Activated CD4-positive, CD25-positive, alpha-beta regulatory T cell treated with anti-CD3 and anti-CD28 coated beads, Interleukin-2, amount 50 U/mL, for 16 hours (primary cell): ENCODE results near the gene PLPP3.

Source experiments
- DNase-seq: peaks from one replicate; pipeline ENCODE4 v3.0.0-alpha.2; 2020; ENCODE audit warnings: low read depth, low spot score

PLPP3 gene

GRCh38 chr1:56576880-56577405 lies 2.4 kb downstream of the PLPP3 start:
- no peak for DNase-seq

GRCh38 chr1:56575865-56576264 lies 3.5 kb downstream of the PLPP3 start:
- no peak for DNase-seq

DNA sequence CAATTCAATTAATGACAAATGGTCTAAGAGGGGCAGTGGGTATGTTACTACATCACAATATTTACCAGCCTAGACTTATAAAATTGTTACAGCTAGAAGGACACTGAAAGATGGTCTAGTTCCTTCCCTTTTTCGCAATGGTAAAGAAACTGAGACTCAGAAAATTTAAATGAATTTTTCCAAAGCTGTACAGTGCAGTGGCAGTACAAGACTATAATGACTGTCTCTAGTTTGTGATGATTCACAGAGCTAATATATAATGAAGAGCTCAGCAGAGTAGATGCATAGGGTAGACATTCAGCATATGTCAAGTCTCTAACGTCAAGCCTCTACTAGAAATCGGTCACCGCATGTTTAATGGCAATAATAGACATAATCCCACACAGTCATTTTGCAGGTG lies 4.6 kb downstream of the PLPP3 start:
- DNase-seq = no peak

- no peak for DNase-seq
Measured at GRCh38 chr1:56573311-56573710, 6.1 kb downstream of the PLPP3 start.

DNA sequence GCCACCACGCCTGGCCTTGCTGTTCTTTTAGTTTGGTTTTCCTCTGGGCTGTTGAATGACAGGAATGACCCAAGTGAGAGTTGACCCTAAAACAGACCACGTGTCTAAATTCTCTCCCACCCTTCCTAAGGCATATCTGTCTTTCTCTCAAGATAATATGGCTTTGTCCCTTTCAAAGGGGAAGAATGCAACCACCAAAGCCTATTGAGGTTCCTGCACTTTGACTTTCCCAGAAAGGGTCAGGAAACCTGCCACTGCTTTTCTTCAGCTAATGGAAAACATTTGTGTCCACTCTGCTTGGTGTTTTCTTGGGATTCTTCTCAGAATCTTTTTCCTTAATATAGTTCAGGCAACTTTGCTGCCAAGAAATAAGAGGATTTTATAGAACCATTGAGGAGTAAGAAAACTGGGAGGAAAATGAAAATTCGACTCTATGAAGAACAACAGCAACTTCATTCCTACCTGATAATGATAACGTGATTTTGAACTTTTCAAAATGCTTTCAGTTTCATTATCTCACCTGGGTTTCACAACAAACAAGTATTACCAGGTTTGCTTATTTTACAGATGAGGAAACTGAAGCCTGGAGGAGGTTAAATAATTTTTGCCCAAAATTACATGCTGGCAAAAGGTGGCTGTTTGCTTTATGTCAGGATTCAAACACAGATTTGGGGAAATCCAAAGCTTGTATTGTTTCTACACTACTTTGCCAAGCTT lies 6.9 kb downstream of the PLPP3 start:
- no peak for DNase-seq

DNA sequence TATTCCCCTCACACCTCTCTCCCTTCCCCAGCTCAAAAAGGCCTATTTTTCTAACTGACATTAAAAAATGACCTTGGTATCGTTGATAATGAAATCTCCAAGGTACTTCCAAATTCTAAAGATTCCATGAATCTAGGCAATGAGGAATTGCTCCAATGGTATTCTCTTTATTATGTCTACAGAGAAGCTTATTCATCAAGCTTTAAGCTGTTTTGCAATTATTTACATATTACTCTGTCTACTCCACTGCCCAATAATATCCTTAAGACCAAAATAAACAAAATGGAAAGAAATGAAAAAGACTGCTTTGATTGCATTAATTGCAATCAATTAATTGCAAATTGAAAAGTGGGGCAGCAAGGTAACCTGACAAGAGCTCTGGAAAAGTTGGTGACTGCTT lies 7.9 kb downstream of the PLPP3 start:
- no peak for DNase-seq

DNA sequence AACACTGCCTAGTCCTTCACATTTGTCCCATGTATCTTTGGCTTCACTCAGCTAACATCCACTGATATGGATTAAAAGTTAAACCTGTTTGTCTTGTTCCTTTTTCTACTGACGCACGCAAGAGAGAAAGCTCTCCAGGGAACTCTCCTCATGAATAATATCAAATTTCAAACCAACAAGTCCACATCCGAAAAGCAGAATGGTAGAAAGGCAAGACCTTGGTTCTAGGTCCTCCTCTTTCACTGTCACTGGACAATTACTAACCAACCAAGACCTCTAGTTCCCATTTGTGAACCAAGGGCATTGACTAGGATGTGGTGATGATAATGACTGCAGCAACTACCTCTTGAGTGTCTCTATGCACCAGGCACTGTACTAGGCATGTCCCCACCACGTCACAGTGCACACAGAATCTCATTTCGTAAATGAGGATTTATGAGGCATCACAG lies 8.4 kb downstream of the PLPP3 start:
- no peak for DNase-seq

- DNase-seq = no peak
Measured at GRCh38 chr1:56569661-56570060, 9.7 kb downstream of the PLPP3 start.

DNA sequence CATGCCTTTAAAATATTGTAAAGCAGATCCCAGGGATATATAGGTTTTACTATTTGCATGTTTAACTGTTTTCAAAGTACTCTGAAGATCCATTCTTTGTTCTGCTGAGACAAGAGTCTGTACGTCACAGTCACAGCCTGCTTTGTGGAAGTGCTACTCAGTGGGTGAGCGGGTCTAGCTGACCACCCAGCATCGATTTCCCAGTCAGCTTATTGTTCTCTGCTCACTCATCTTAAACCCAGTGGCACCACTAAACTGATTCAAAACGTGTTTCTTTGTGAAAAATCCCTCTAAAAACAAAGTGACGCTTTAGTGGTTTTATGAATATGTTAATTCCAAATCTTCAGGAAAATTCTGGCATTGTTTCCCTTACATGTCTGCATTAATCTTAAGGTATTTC lies 12.4 kb downstream of the PLPP3 start:
- no peak for DNase-seq

DNA sequence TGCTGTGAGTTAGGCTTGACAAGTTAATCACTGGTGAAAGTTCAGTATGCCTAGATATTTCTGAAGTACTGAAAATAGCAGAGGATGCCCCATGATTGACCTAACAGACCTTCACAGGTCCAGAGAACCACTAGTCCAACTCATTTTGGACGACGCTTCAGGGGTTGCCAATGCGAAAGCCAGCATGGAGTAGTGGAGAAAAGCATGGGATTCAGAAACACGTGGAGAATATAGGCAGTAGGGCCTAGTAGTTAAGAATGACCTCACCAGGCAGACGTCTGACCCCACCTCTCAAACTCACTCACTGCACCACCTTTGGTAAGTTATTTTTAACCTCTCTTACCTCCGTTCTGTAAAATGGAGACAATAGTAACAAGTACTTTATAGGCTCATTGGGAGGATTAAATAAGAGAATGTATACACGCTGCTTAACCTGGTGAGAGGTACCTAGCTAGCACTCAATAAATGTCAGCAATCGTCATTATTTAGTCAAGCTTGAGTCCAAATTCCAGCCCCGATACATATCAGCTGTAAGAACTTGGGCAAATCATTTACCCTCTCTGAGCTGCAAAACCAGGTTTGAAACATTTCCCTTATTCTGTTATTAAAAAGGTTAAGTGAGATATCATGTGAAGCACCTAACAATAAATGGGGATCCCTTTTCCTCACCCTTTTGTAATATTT lies 13.2 kb downstream of the PLPP3 start:
- no peak for DNase-seq

DNA sequence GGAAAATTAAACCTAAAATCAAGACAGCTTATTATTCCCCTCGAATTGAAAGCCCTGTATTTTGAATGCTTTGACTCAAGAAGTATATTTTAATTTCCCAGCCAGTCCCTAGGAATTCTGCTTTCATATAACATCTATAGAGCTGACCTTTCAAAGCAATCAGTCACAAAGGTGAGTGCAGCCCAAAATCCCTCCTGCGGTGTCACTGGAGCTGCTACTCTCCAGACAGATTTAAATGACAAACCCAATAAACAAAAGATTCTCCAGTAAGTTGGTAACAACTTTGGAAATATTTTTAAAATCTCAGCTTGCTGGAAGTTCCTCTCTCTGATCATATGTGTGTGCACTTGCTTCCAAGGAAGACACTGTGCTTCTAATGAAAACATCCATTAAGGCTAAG lies 14.7 kb downstream of the PLPP3 start:
- no peak for DNase-seq

DNA sequence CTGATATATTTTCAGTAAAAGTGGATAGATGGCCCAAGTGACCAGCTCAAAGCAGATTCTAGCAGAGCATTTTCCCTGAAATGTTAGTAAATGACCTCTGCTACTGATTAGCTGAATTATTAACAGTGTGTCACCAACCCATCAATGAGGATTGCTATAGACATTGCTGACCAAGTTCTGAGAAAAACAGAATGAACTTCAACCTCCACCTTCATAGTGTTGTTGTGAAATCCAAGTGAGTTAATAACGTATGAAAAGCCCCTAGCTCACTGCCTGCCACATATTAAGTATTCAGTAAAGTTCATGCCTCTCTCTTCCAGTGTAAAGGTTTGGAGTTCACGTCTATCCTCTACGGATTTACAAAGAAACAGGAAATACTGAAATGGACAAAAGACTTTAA lies 15.8 kb downstream of the PLPP3 start:
- no peak for DNase-seq

DNA sequence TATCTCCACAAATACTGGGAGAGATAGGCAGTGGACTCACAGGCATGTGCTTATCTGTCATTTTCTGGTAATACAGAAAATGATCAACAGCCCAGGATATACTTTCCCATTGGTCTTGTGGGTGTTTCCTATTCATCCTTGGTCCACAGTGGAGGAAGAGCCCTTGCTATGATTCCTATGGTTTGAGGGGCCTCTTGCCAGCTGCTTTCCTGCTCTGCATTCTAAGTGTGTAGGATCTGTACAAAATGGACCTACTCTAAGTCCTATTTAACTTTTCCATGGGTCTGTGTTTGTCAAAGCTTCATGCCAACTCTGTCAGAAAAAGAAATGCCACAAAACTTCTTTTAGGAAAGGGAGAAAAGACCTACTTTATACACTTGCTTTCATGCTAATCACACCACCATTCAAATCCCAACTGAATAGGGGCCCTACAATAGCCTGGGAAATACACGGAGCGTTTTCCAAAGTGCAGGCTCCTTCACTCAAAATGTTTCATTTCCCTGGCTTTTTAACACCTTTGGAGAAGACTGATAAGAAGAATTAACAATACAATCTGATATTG lies 16.4 kb downstream of the PLPP3 start:
- no peak for DNase-seq

DNA sequence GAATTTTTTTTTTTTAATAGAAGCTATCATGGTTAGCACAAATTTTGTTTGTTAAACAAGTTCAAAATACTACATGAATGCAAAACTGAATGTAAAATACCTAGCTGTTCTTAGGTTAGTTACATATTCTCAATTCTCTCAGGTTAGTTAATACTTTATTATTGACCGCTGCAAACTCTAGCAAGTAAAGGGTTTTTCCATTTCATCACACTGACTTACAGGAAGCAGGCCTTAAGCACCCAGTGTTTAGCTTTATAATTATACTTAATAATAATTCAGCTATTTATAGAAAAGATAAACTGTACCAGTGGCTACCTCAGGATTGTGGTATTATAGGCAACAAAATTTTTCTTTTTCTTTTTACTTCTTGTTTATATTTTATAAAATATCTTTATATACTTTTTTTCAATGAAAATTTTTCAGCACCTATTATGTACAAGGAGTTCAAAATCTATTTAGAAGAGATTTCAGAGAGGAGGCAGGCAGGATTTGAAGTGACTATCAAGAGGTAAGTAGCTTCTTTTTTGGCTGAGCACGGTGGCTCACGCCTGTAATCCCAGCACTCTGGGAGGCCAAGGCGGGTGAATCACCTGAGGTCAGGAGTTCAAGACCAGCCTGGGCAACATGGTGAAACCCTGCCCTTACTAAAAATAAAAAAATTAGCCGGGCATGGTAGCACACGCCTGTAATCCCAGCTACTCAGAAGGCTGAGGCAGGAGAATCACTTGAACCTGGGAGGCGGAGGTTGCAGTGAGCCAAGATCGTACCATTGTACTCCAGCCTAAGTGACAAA lies 17.9 kb downstream of the PLPP3 start:
- DNase-seq = no peak

DNA sequence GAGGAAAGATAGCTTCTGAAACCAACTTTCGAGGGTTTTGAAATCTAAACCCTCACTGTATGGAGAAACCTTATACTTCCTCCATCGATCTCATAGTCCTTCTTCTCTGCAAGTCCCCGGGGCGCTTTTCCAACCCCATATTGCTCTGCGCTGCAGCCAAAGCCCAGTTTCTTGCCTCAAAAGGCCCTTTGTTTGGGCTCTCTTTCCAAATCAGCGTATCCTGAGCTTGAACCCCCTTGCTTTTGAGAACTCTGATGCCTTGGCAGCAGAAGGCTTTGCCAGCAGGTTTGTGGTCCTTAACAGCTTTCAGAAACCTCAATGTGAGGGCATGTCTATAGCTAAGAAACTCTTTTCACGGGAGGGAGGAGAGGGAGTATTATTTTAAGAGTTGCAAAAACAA lies 21.6 kb downstream of the PLPP3 start:
- DNase-seq = no peak

DNA sequence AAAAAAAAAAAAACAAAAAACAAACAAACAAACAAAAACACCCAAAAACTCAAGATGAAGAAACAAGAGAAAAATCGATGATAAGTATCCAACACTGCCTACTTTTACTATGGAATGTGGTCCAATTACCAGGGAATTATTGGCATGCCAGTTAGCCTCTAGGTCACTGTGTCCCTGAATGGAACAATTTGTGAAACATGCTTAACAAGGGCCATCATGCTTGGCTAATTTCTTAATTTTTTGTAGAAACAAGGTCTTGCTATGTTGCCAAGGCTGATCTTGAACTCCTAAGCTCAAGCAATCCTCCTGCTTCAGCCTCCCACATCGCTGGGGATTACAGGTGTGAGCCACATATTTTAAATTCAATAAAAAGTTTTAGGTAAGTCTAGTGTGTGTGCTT lies 23.9 kb downstream of the PLPP3 start:
- DNase-seq = no peak

DNA sequence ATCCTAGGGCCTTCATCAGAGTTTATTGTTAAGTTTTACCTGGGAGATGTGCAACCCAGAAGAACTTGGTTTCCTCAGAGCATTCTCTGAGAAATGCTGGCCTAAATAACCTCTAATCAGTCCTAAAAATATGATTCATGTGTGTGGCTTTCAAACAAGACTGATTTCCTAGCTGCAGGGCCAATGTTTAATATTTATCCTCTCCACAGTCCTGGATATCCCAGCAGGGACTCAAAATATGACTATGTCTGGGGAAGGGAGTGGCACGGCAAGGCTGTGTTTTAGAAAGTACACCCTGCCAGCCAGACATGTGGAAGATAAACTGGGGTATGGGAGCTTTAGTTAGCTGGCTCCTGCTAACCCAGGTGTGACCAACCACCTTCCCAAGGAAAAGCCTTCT lies 26.3 kb downstream of the PLPP3 start:
- DNase-seq = no peak

DNA sequence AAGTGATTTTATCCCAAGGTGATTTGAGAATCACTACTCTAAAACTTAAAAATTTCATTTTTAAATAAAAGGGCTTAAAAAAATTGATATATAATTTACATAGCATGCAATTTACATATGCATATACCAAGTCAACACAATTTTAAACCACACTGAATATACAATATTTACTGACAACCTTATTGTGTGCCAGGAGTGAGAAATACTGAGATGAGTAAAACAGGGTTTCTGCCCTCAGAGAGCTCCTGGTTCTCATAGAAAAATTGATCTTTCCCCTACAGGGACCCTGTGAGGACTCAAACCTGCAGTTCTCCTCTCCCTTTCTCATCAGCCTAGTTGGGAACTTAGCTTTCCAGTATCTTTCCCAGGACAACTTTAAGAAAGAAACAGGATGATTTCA lies 27.0 kb downstream of the PLPP3 start:
- DNase-seq = no peak

DNA sequence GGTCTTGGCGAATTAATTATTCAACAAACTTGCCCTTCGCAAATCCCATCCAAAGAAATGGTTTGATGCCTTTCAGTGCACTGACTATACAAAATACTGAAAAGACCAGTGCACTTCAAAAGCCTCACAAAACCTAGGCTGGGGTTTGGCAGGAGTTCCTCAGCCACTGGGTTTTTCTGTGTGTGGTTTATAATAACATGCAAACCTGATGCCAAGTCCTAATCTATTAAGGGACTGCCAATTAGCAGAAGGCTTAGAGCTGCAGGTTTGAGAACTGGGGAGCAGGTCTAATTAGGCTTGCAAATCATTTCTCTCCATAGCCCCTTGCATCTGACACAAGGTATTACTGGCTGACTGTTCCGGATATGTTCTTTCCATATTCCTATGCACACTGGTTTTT lies 27.7 kb downstream of the PLPP3 start:
- DNase-seq = no peak

- no peak for DNase-seq
Measured at GRCh38 chr1:56550859-56551188, 28.5 kb downstream of the PLPP3 start.

GRCh38 chr1:56550138-56550858 lies 29.1 kb downstream of the PLPP3 start:
- no peak for DNase-seq

DNA sequence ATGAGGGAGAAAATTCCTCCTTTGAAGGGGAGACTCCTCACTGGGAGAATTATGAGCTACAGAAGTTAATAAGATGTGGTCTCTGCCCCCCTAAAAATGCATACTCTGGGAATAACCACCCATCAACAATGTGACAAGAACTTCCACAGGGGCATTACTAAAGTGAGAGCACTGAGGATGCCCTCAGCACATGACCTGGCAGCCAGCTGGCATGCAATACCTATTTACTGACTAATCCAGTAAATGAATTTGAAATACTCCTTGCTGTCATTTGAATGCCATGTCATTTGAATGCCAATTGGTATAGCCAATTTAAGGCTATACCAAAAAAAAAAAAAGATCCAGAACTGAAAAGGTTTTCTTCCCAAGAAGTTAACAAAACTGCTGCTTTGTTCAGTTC lies 30.8 kb downstream of the PLPP3 start:
- no peak for DNase-seq
